H1 (cell line): ENCODE data around the gene CLRN2. TPM values are rescaled to one million over a fixed set of nuclear protein-coding genes. Genes with fewer than 3 reads are reported as not detected.

Experiments
- CTCF ChIA-PET: fragments of 300-600 bp; sonication (Branson Sonifier 250); formaldehyde crosslinking; loops from one replicate; lab custom pipeline; 2021; ENCODE audit not compliant: partially characterized antibody; lab: Charles Lee
- POLR2A ChIA-PET: fragments of 300-600 bp; sonication (Branson Sonifier 250); formaldehyde crosslinking; loops from one replicate; lab custom pipeline; 2021; ENCODE audit warnings: inconsistent platforms; ENCODE audit not compliant: partially characterized antibody; lab: Charles Lee
- DNase-seq, 2 experiments: peaks; one replicate each; pipeline versions ENCODE4 v3.0.0 to v3.0.0-alpha.2; 2010 to 2022; ENCODE audit warnings: low spot score in 2 of 2, low read depth in 1 of 2, mixed read lengths in 1 of 2
- FAIRE-seq: peaks from 2 replicates; lab custom pipeline; 2011; peaks lifted over from hg19 to GRCh38; lab: Jason Lieb, UNC
- H2AFZ ChIP-seq: 2 replicates; pipeline ENCODE4 v1.8.1; 2012; ENCODE audit warnings: low read length, inconsistent platforms
- H2AK5ac ChIP-seq: 2 replicates; pipeline ENCODE4 v1.6.1; 2013; ENCODE audit warnings: low read depth, low read length
- H2BK120ac ChIP-seq: replicated peaks from 2 replicates; pipeline ENCODE3; 2013; ENCODE audit warnings: low read depth, low read length, inconsistent platforms
- H2BK12ac ChIP-seq: 2 replicates; pipeline ENCODE4 v1.6.1; 2013; ENCODE audit warnings: low read depth, low read length
- H2BK15ac ChIP-seq: 2 replicates; pipeline ENCODE4 v1.6.1; 2013; ENCODE audit warnings: low read length
- H2BK20ac ChIP-seq: 2 replicates; pipeline ENCODE4 v1.6.1; 2013; ENCODE audit warnings: low read length
- H2BK5ac ChIP-seq: 2 replicates; pipeline ENCODE4 v1.6.1; 2013; ENCODE audit warnings: low read depth, low read length
- H3K14ac ChIP-seq: 2 replicates; pipeline ENCODE4 v1.6.1; 2013; ENCODE audit warnings: inconsistent platforms; ENCODE audit not compliant: insufficient read length
- H3K18ac ChIP-seq: 2 replicates; pipeline ENCODE4 v1.6.1; 2013; ENCODE audit warnings: low read length; ENCODE audit errors: extremely low read depth
- H3K23ac ChIP-seq: 2 replicates; pipeline ENCODE4 v1.6.1; 2013; ENCODE audit warnings: inconsistent platforms; ENCODE audit not compliant: insufficient read length
- H3K23me2 ChIP-seq: 2 replicates; pipeline ENCODE4 v1.6.1; 2013; ENCODE audit warnings: low read depth, low read length
- H3K27ac ChIP-seq: 2 replicates; pipeline ENCODE4 v1.6.1; 2011; ENCODE audit warnings: low read depth, low read length, inconsistent platforms
- H3K27me3 ChIP-seq, 4 experiments: replicated peaks in 1 of 4; 1 replicate in 1 of 4; 2 replicates in 3 of 4; pipeline versions ENCODE4 v1.6.1 to v1.8.1; 2011 to 2013; ENCODE audit warnings: low read length in 3 of 4, mild to moderate bottlenecking in 3 of 4, inconsistent platforms in 2 of 4, mixed read lengths in 2 of 4, moderate library complexity in 1 of 4; ENCODE audit not compliant: control insufficient read depth in 3 of 4, insufficient read depth in 3 of 4; ENCODE audit errors: extremely low read depth in 1 of 4
- H3K36me3 ChIP-seq, 4 experiments: 2 replicates each; pipeline versions ENCODE4 v1.6.1 to v1.8.1; 2011 to 2013; ENCODE audit warnings: mild to moderate bottlenecking in 4 of 4, low read length in 3 of 4, moderate library complexity in 2 of 4, control low read depth in 1 of 4, inconsistent platforms in 1 of 4; ENCODE audit not compliant: insufficient read depth in 4 of 4, control insufficient read depth in 2 of 4
- H3K4ac ChIP-seq: replicated peaks from 2 replicates; pipeline ENCODE3; 2013; ENCODE audit warnings: low read length, low read depth, mixed read lengths, inconsistent platforms; ENCODE audit not compliant: insufficient read length
- H3K4me1 ChIP-seq, 4 experiments: replicated peaks in 1 of 4; 1 replicate in 1 of 4; 2 replicates in 3 of 4; pipeline versions ENCODE4 v1.6.1 to v1.8.1; 2011 to 2013; ENCODE audit warnings: low read length in 3 of 4, inconsistent platforms in 2 of 4, mixed read lengths in 1 of 4; ENCODE audit not compliant: insufficient read depth in 4 of 4, control insufficient read depth in 3 of 4
- H3K4me2 ChIP-seq, 2 experiments: 2 replicates each; pipeline versions ENCODE4 v1.6.1 to v1.8.1; 2011 to 2013; ENCODE audit warnings: low read depth in 2 of 2, low read length in 2 of 2, control low read depth in 1 of 2, inconsistent platforms in 1 of 2, mild to moderate bottlenecking in 1 of 2; ENCODE audit not compliant: insufficient read depth in 1 of 2
- H3K4me3 ChIP-seq, 4 experiments: fragments of 200-600, 300-600 bp in 1 of 4; sonication (generic), shearing (Covaris generic), sonication (Bioruptor Twin) in 1 of 4; 2 replicates each; pipeline versions ENCODE4 v1.5.1 to v1.8.1; 2011 to 2016; ENCODE audit warnings: low read length in 4 of 4, low read depth in 3 of 4, control low read depth in 2 of 4, inconsistent platforms in 2 of 4, mild to moderate bottlenecking in 2 of 4, mixed read lengths in 1 of 4, moderate library complexity in 1 of 4; ENCODE audit not compliant: insufficient read depth in 2 of 4; ENCODE audit errors: extremely low read depth in 1 of 4
- H3K56ac ChIP-seq: replicated peaks from 2 replicates; pipeline ENCODE3; 2013; ENCODE audit warnings: low read depth, mild to moderate bottlenecking, mixed read lengths, low read length, inconsistent platforms; ENCODE audit not compliant: insufficient read length
- H3K79me1 ChIP-seq: 2 replicates; pipeline ENCODE4 v1.6.1; 2013; ENCODE audit warnings: low read depth, low read length, control low read depth
- H3K79me2 ChIP-seq, 2 experiments: 2 replicates each; pipeline versions ENCODE4 v1.6.1 to v1.8.1; 2012 to 2013; ENCODE audit warnings: low read length in 2 of 2, mild to moderate bottlenecking in 2 of 2, inconsistent platforms in 1 of 2; ENCODE audit not compliant: insufficient read depth in 2 of 2, control insufficient read depth in 1 of 2
- H3K9ac ChIP-seq, 4 experiments: replicated peaks in 1 of 4; 1 replicate in 1 of 4; 2 replicates in 3 of 4; pipeline versions ENCODE4 v1.6.1 to v1.8.1; 2011 to 2013; ENCODE audit warnings: low read depth in 3 of 4, low read length in 3 of 4, control low read depth in 2 of 4, mild to moderate bottlenecking in 2 of 4, moderate library complexity in 2 of 4, inconsistent platforms in 1 of 4; ENCODE audit errors: extremely low read depth in 1 of 4
- H3K9me3 ChIP-seq, 2 experiments: 2 replicates each; pipeline versions ENCODE4 v1.6.1 to v1.8.1; 2012 to 2013; ENCODE audit warnings: mild to moderate bottlenecking in 2 of 2, moderate library complexity in 2 of 2, control low read depth in 1 of 2, inconsistent platforms in 1 of 2, low read depth in 1 of 2, low read length in 1 of 2, mixed read lengths in 1 of 2; ENCODE audit not compliant: insufficient read depth in 2 of 2
- H4K20me1 ChIP-seq, 2 experiments: replicated peaks in 1 of 2; 2 replicates each; pipeline versions ENCODE3 to v1.8.1; 2011 to 2013; ENCODE audit warnings: inconsistent platforms in 2 of 2, low read length in 2 of 2, mild to moderate bottlenecking in 1 of 2; ENCODE audit not compliant: insufficient read depth in 2 of 2, control insufficient read depth in 1 of 2
- H4K5ac ChIP-seq: 2 replicates; pipeline ENCODE4 v1.6.1; 2013; ENCODE audit warnings: low read length, low read depth, mixed read lengths, inconsistent platforms; ENCODE audit not compliant: insufficient read length
- H4K8ac ChIP-seq: 2 replicates; pipeline ENCODE4 v1.8.0; 2013; ENCODE audit warnings: mild to moderate bottlenecking, moderate library complexity, low read length, inconsistent platforms; ENCODE audit not compliant: insufficient read depth; ENCODE audit errors: extremely low read depth
- H4K91ac ChIP-seq: replicated peaks from 2 replicates; pipeline ENCODE3; 2013; ENCODE audit warnings: low read length, mixed read lengths, inconsistent platforms; ENCODE audit not compliant: insufficient read length
- ASH2L ChIP-seq: fragments of 200-600, 300-600 bp; sonication (generic); IDR thresholded peaks from one replicate; pipeline ENCODE4 v1.7.1; 2017; ENCODE audit warnings: low read length
- ATF3 ChIP-seq: IDR thresholded peaks from 2 replicates; pipeline ENCODE4 v1.6.1; 2011; ENCODE audit warnings: low read depth, mild to moderate bottlenecking, low read length; ENCODE audit not compliant: insufficient read depth
- E2F6 ChIP-seq: IDR thresholded peaks from 2 replicates; pipeline ENCODE4 v1.6.1; 2012; ENCODE audit warnings: inconsistent platforms
- EP300 ChIP-seq, 2 experiments: IDR thresholded peaks; 1 replicate in 1 of 2; 2 replicates in 1 of 2; pipeline ENCODE4 v1.6.1; 2011 to 2012; ENCODE audit warnings: low read depth in 2 of 2, low read length in 2 of 2, mild to moderate bottlenecking in 2 of 2, borderline replicate concordance in 1 of 2, inconsistent platforms in 1 of 2, moderate library complexity in 1 of 2
- PHF8 ChIP-seq: fragments of 200-600 bp; sonication (generic); conservative IDR thresholded peaks from 2 replicates; pipeline ENCODE4 v1.7.1; 2012; ENCODE audit warnings: low read depth, mild to moderate bottlenecking, inconsistent platforms, low read length, moderate library complexity
- POLR2A ChIP-seq, 2 experiments: IDR thresholded peaks; 1 replicate in 1 of 2; 2 replicates in 1 of 2; pipeline ENCODE4 v1.6.1; 2011; ENCODE audit warnings: low read depth in 2 of 2, low read length in 2 of 2, mild to moderate bottlenecking in 2 of 2; ENCODE audit errors: control extremely low read depth in 1 of 2
- RAD21 ChIP-seq, 2 experiments: IDR thresholded peaks in 1 of 2; conservative IDR thresholded peaks in 1 of 2; 2 replicates each; pipeline ENCODE4 v1.6.1; 2011; ENCODE audit warnings: low read depth in 2 of 2, low read length in 2 of 2, improper control_type of control experiment in 1 of 2, inconsistent platforms in 1 of 2, mild to moderate bottlenecking in 1 of 2, moderate library complexity in 1 of 2
- RNF2 ChIP-seq: fragments of 200-900, 300-1000 bp; sonication (generic); IDR thresholded peaks from 2 replicates; pipeline ENCODE4 v1.7.1; 2016; ENCODE audit warnings: borderline replicate concordance, low read depth, mild to moderate bottlenecking, antibody characterized with exemption, low read length; ENCODE audit not compliant: poor library complexity, severe bottlenecking; ENCODE audit errors: missing control alignments
- SIN3A ChIP-seq, 2 experiments: IDR thresholded peaks in 1 of 2; conservative IDR thresholded peaks in 1 of 2; 2 replicates each; pipeline ENCODE4 v1.6.1; 2011 to 2012; ENCODE audit warnings: low read length in 2 of 2, improper control_type of control experiment in 1 of 2, low read depth in 1 of 2, mild to moderate bottlenecking in 1 of 2
- SP1 ChIP-seq: IDR thresholded peaks from 2 replicates; pipeline ENCODE4 v1.6.1; 2011; ENCODE audit warnings: low read depth, low read length
- SP4 ChIP-seq: IDR thresholded peaks from 2 replicates; pipeline ENCODE4 v1.6.1; 2012; ENCODE audit warnings: low read length, inconsistent platforms
- WGBS, 2 experiments: shearing (Covaris generic) in 1 of 2; methylation state at CpG; one replicate each; pipeline versions ENCODE4 v1.1.6 to v1.1.7; 2013 to 2015; ENCODE audit warnings: low lambda C conversion rate in 2 of 2, mixed read lengths in 2 of 2, inconsistent platforms in 1 of 2, low coverage in 1 of 2, missing lambda C conversion rate in 1 of 2; ENCODE audit not compliant: insufficient replicate concordance in 2 of 2, insufficient coverage in 1 of 2, insufficient read length in 1 of 2; ENCODE audit errors: extremely low coverage in 1 of 2, missing lambda C conversion rate in 1 of 2; 5-methylcytosine and 5-hydroxymethylcytosine counted together
- polyA plus RNA-seq, 7 experiments: library from polyadenylated mRNA; depleted of rRNA in 3 of 7; stranded (reverse) in 5 of 7; unstranded in 2 of 7; fragments of >200 nt in 5 of 7; fragments of 200-250 nt in 2 of 7; gene quantifications; 1 replicate in 5 of 7; 2 replicates in 1 of 7; 4 replicates in 1 of 7; pipeline versions ENCODE4 v1.2.1 to v1.2.3, GENCODE V29; 2011 to 2013; ENCODE audit warnings: missing spikeins in 2 of 7, mixed read lengths in 2 of 7
- total RNA-seq: library from RNA; stranded (reverse); fragmentation: NEBNext Ultra II Directional; extraction: Animal tissue kit (Norgen Biotek cat#: 25700); gene quantifications from 2 replicates; pipeline ENCODE4 v1.2.1, GENCODE V29; 2021

The CLRN2 gene
- total and polyA plus RNA-seq, 2 of the 8 experiments (the other 6 are each of a cell fraction or from before 2014, with no cell fraction given), result not detected

- Histone ChIP-seq H2AK5ac (no peak overlapping the region), H3K14ac (no peak overlapping the region), H4K8ac (no peak overlapping the region), H3K9ac (no peak overlapping the region), H3K27me3 (no peaks in the 10 kb centered on the region), H3K4ac (no peak overlapping the region), H2BK15ac (no peak overlapping the region), H2BK20ac (no peak overlapping the region), H3K27ac (no peak overlapping the region), H3K4me1 (peaks cover 0 to 5% (median 3%) of the 10 kb centered on the region in 4 experiments; a peak in 4 of 7 replicates), H3K4me3 (no peak overlapping the region), H3K4me2 (no peak overlapping the region), H3K23me2 (peaks cover 5% of the 10 kb centered on the region; the same call in 1 of the 2 replicates), H2BK12ac (no peak overlapping the region), H4K20me1 (no peaks in the 10 kb centered on the region), H2AFZ (no peak overlapping the region), H4K5ac (no peak overlapping the region), H3K79me1 (no peaks in the 10 kb centered on the region; the same call in 1 of the 2 replicates), H3K56ac (no peak overlapping the region), H2BK120ac (no peak overlapping the region), H3K36me3 (no peaks in the 10 kb centered on the region), H4K91ac (no peak overlapping the region), H3K18ac (no peak overlapping the region), H3K23ac (no peak overlapping the region), H3K79me2 (0 out of 4 replicates have a peak, but pooled peaks cover 0 to 7% of the 10 kb centered on the region in 2 experiments), H3K9me3 (no peaks in the 10 kb centered on the region), H2BK5ac (no peak overlapping the region)
- no peak for DNase-seq
- ChIA-PET POLR2A (interaction anchor here (1.1 to 1.8 kb wide), 3 partner anchors 29 to 70 kb away, joined by 3 to 6 read pairs (median 4); no protein-coding TSS in a partner anchor), CTCF (interaction anchor here (1.7 to 4.5 kb wide), 2 partner anchors 21 to 25 kb away, joined by 3 to 23 read pairs; no protein-coding TSS in a partner anchor)
- FAIRE-seq, result no peak
- 84% methylated on average over 4 of the region's 4 CpGs; no CpG with 5 or more reads in 1 of the 2 experiments for WGBS, 2 experiments
- TF ChIP-seq ASH2L (no peak), E2F6 (no peak), SP4 (no peak), POLR2A (IDR thresholded peaks at IDR 0.05; ENCODE audit: control extremely low read depth in 1 of 2, low read depth in 2 of 2, low read length in 2 of 2) (no peak), SIN3A (conservative IDR thresholded peaks at IDR 0.05 in 1 of 2, IDR thresholded peaks at IDR 0.05 in 1 of 2; ENCODE audit: low read depth in 1 of 2, low read length in 2 of 2) (no peak), ATF3 (no peak), PHF8 (no peak), SP1 (no peak), RNF2 (no peak), EP300 (IDR thresholded peaks at IDR 0.05; ENCODE audit: borderline replicate concordance in 1 of 2, low read depth in 2 of 2, low read length in 2 of 2) (no peak), RAD21 (IDR thresholded peaks at IDR 0.05 in 1 of 2, conservative IDR thresholded peaks at IDR 0.05 in 1 of 2; ENCODE audit: low read depth in 2 of 2, low read length in 2 of 2) (no peak)
Measured at GRCh38 chr4:17574206-17574605, 59.2 kb downstream of the CLRN2 start.
